DOHH2 (cell line): Measurements from ENCODE around the gene PCDHB6.
"Not testable (repeated sequence)": the region's sequence is repeated elsewhere in the genome, so short reads cannot be mapped to it uniquely, and the experiment has no call there.

Experiments used
- H3F3A ChIP-seq: fragments of 200-600 bp; sonication (generic), shearing (Covaris generic); 2 replicates; pipeline ENCODE4 v1.6.0; 2016; ENCODE audit warnings: antibody characterized with exemption, mild to moderate bottlenecking; ENCODE audit not compliant: control insufficient read depth, insufficient read depth
- H3K27ac ChIP-seq: fragments of 200-600 bp; sonication (generic); 2 replicates; pipeline ENCODE4 v1.5.1; 2014; ENCODE audit warnings: low read depth, mild to moderate bottlenecking, low read length, moderate library complexity
- H3K27me3 ChIP-seq: fragments of 200-600 bp; sonication (generic); 2 replicates; pipeline ENCODE4 v1.6.1; 2014; ENCODE audit warnings: mild to moderate bottlenecking, low read length, mixed read lengths; ENCODE audit not compliant: control insufficient read depth
- H3K36me3 ChIP-seq: fragments of 200-600 bp; sonication (generic); 2 replicates; pipeline ENCODE4 v1.6.1; 2014; ENCODE audit warnings: mild to moderate bottlenecking, low read length, moderate library complexity, mixed read lengths; ENCODE audit not compliant: control insufficient read depth
- H3K4me1 ChIP-seq: fragments of 200-600 bp; sonication (generic); 2 replicates; pipeline ENCODE4 v1.6.1; 2014; ENCODE audit warnings: mild to moderate bottlenecking, low read length, mixed read lengths; ENCODE audit not compliant: control insufficient read depth
- H3K4me2 ChIP-seq: fragments of 200-600 bp; sonication (generic); 2 replicates; pipeline ENCODE4 v1.6.0; 2014; ENCODE audit warnings: mild to moderate bottlenecking, low read length, moderate library complexity
- H3K4me3 ChIP-seq: fragments of 200-600 bp; sonication (generic); 2 replicates; pipeline ENCODE4 v1.5.1; 2014; ENCODE audit warnings: mild to moderate bottlenecking, low read length, mixed read lengths
- H3K79me2 ChIP-seq: fragments of 200-600 bp; sonication (generic); 2 replicates; pipeline ENCODE4 v1.6.1; 2014; ENCODE audit warnings: mild to moderate bottlenecking, low read length, mixed read lengths; ENCODE audit not compliant: control insufficient read depth
- H3K9me2 ChIP-seq: fragments of 200-600 bp; sonication (generic); replicated peaks from 2 replicates; pipeline ENCODE4 v1.6.1; 2014; ENCODE audit warnings: mild to moderate bottlenecking, low read length, mixed read lengths; ENCODE audit not compliant: control insufficient read depth
- H3K9me3 ChIP-seq: fragments of 200-600 bp; sonication (generic); 2 replicates; pipeline ENCODE4 v1.6.1; 2014; ENCODE audit warnings: antibody characterized with exemption, low read length, mixed read lengths; ENCODE audit not compliant: control insufficient read depth, insufficient read depth
- H4K20me1 ChIP-seq: fragments of 200-600 bp; sonication (generic); 2 replicates; pipeline ENCODE4 v1.6.0; 2014; ENCODE audit warnings: low read depth, mild to moderate bottlenecking, antibody characterized with exemption, low read length, moderate library complexity; ENCODE audit not compliant: control insufficient read depth, insufficient read depth

The PCDHB6 gene

DNA sequence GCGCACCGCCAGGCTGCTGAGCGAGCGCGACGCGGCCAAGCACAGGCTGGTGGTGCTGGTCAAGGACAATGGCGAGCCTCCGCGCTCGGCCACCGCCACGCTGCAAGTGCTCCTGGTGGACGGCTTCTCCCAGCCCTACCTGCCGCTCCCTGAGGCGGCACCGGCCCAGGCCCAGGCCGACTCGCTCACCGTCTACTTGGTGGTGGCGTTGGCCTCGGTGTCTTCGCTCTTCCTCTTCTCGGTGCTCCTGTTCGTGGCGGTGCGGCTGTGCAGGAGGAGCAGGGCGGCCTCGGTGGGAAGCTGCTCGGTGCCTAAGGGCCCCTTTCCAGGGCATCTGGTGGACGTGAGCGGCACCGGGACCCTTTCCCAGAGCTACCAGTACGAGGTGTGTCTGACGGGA, 51.8 kb downstream of the PCDHB6 start:
- H3K4me2 ChIP-seq, H3K36me3 ChIP-seq, H4K20me1 ChIP-seq, H3K79me2 ChIP-seq, H3K4me3 ChIP-seq, H3K9me2 ChIP-seq, H3K27ac ChIP-seq, H3K27me3 ChIP-seq, H3F3A ChIP-seq, H3K9me3 ChIP-seq, H3K4me1 ChIP-seq: not testable (repeated sequence)
